Stimulated activated CD4-positive, alpha-beta T cell treated with anti-CD3 and anti-CD28 coated beads, Interleukin-15, amount 100 ng/mL, for 48 hours (primary cell): Measurements from ENCODE around the gene KRTAP4-8.
"Not testable (repeated sequence)": the region's sequence is repeated elsewhere in the genome, so short reads cannot be mapped to it uniquely, and the experiment has no call there.

ENCODE experiments used
- DNase-seq, 2 donors: peaks; one replicate each; pipeline ENCODE4 v3.0.0-alpha.2; 2020; ENCODE audit warnings: low read depth in 2 of 2

Gene KRTAP4-8

DNA sequence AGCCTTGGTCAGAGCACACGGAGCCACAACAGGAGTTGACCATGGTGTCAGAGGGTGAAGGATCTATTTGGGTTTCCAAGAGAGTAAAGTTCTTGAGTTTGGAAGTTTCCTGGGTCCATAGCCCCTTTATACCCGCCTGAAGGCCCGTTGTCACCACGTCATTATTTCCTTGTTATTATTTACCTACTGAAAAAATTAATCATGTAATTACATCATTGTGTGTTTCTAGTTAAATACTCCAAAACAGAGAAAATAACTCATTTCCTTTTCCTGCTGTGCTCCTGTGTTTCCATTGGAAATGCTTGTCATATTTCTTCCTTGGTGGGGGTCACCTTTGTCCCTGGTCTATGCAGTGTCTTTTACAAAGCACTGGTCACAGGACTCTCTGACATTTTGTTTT, at the start of gene KRTAP4-8:
Gene KRTAP4-8, minus strand, starts transcription at position 101 of the 400 bp plus-strand sequence. Its CDS starts 58 bp downstream, at position 43.
- no peak for DNase-seq

DNA sequence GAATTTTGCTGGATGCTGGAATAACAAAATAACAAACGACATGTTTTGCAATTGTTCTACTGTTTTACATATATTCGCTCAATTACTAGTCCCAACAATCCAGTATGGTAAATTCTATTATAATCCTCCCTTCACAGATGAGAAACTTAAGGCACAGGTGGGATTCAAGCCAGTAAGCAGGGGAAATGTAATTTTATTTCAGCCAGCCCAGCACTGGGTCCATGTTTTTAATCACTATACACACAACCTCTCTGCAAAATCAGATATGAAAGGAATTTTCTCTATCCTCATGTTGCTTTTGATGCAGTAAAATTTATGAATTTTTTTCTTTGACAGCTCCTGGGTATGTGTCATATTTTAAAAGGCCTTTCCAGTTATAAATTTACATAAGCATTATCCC, 47.3 kb upstream of the KRTAP4-8 start:
- DNase-seq: no peak

DNA sequence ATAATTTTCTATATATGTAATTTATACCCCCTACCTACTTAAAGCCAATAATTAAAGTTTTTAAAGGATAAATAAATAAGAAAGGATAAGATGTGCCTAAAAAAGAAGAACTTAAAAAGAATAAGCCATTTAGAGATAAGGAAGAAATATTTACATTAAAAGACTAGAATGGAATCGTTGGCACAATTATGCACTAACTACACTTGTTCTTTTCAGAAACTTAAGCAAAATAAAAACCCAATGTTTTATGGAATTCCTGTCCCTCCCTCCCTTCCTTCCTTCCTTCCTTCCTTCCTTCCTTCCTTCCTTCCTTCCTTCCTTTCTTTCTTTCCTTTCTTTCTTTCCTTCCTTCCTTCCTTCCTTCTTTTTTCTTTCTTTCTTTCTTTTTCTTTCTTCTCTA, 46.9 kb upstream of the KRTAP4-8 start:
- no peak for DNase-seq

GRCh38 chr17:41141361-41141760, 43.4 kb upstream of the KRTAP4-8 start:
- no peak for DNase-seq

GRCh38 chr17:41140360-41141131, 42.6 kb upstream of the KRTAP4-8 start, which contains the start of gene KRTAP4-6:
Gene KRTAP4-6, minus strand, starts transcription at chr17:41140544. Its CDS starts 57 bp downstream, at chr17:41140487.
- DNase-seq: no peak

- DNase-seq: not testable (repeated sequence)
Measured at GRCh38 chr17:41139865-41140264, 41.9 kb upstream of the KRTAP4-8 start.

DNA sequence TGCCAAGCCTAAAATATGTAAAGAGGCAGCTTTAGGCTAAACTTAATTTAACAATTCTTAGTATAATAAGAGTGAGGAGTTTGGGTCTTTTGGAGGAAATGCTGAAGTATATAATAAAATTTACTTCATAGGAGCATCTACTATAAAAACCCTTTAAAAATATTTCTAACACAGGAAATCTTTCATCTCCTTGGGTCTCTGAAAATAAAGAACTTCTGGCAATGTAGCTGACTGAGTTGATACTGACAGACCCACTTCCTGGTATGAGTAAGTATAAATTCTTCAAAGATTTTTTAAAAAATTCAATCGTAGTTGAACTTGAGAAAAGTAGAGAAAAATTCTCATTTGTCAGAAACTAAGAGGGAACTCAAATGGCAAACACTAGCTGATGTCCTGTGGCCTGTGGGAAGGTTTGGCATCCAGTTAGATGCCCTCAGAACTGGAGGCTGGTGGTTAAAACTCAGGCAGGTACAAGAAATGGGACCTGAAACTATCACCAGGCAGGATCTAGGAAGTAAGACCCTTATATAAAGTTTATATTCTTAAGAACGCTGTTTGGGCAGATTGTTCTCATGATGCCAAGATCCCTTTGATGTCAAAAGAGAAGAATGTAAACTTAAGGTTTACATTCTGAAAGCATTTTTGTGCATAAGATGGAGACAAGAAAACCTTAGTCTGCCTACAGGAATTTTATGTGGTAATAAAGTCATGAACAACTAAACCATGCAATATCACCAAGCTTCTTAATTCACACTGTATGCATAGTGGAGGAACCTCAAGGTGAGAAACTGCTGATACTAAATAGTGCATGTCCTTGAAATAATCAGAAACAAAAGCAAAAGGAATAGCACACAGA, 36.2 kb upstream of the KRTAP4-8 start:
- DNase-seq: no peak

DNA sequence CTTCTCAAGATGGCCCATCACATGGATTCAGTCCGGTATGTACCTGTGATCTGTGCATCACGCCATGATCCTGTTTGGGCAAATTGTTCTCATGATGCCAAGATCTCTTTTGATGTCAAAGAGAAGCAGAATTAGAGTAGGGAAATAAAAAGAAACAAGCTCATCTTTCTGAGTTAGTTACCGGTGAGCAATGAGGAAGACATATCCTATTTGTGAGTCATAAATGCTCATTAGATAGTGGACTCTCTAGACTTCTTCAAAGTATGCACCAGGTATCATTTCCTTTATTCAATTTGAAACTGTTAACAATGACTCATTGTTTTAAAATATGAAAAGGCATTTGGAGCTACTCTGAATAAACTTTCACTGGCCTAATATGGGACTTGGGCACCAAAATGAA, 34.0 kb upstream of the KRTAP4-8 start:
- no peak for DNase-seq

DNA sequence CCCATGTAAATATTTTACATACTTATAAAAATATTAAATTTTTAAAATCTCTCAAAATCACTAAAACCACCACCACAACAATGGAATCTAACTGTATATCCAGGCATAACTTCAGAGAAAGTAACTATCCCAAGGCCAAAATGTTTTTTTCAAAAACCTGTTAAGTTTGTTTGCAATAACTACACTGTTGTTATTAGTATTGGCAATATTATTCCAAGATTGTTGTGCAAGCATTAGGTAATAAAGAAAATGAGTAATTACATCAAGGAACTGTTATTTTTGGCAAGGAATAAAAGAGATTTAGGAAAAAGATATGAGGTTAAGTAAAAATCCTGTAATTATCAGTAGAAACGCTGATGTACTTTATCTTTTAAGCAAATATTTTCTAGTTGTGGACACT, 29.4 kb upstream of the KRTAP4-8 start:
- no peak for DNase-seq

DNA sequence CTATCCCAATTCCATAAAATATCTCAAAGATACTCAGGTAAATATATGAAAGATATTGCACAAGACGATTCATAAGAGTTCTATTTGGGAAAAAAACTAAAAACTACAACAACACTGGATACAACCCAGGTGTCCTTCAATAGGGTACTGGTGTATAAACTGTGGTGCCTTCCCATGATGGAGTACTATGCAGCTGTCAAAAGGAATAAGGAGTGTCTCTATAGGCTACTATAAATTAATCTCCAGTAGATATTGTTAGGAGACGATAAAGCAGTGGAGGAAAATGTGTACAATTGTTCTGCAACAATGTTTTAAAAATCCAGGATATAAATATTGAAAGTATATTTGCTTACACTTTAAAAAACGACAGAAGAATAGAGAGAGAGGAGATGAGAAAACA, 28.5 kb upstream of the KRTAP4-8 start:
- DNase-seq: no peak

DNA sequence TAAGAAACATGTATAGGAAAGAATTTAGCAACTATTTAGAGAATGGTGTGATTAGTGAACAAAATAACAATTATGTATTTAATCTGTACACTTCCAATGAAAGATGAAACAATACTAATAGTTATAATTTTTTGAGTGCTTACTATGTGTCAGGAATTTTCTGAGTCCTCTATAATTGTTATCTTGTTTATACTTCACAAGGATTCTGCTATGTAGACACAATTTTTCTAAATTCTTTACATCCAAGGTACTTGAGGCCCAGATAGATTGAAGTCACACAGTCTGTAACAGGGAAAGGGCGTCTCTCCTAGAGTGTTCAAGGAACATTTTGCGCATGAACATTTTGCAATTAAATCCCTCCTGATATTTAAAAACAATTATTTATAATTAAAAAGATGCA, 27.1 kb upstream of the KRTAP4-8 start:
- no peak for DNase-seq

GRCh38 chr17:41123991-41124371, 26.0 kb upstream of the KRTAP4-8 start, which contains the start of gene KRTAP4-12:
Gene KRTAP4-12, minus strand, starts transcription at chr17:41124182. Its CDS starts 60 bp downstream, at chr17:41124122.
- DNase-seq: not testable (repeated sequence)

- DNase-seq: not testable (repeated sequence)
Measured at GRCh38 chr17:41123292-41123990, 25.5 kb upstream of the KRTAP4-8 start.

- DNase-seq: no peak
Measured at GRCh38 chr17:41121742-41122141, 23.8 kb upstream of the KRTAP4-8 start.

GRCh38 chr17:41119696-41120690, 22.1 kb upstream of the KRTAP4-8 start:
- not testable (repeated sequence) for DNase-seq

- DNase-seq: no peak
Measured at GRCh38 chr17:41118721-41119120, 20.8 kb upstream of the KRTAP4-8 start.

DNA sequence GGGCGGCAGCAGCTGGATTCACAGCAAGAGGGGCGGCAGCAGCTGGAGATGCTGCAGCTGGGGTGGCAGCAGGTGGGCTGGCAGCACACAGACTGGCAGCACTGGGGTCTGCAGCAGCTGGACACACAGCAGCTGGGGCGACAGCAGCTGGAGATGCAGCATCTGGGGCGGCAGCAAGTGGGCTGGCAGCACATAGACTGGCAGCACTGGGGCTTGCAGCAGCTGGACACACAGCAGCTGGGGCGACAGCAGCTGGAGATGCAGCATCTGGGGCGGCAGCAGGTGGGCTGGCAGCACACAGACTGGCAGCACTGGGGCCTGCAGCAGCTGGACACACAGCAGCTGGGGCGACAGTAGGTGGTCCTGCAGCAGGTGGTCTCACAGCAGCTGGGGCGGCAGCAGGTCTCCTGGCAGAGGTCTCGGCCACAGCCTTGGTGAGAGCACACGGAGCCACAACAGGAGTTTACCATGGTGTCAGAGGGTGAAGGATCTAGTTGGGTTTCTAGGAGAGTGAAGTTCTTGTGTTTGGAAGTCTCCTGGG, 20.0 kb upstream of the KRTAP4-8 start, which contains the start of gene KRTAP4-11:
Gene KRTAP4-11, minus strand, starts transcription at position 528 of the 541 bp plus-strand sequence. Its CDS starts 58 bp downstream, at position 470.
- DNase-seq: not testable (repeated sequence)

DNA sequence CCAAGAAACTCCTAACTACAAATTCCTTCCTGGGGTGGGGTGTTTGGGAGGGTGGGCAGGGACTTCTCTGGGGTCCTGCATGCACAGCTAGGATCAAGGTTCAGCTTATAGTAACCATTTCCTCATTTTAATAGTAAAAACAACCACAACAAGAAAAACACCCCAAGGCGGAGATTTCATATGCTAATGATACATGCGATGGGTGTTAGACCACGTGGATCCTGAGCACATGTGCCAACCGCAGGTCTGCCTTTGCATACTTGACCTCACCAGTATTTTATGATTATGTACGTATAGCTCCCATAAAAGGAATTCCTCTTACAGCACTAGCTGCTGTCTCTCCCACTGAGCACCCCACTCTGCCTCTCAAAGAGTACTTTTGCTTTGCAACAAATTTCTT, 18.4 kb upstream of the KRTAP4-8 start:
- no peak for DNase-seq

DNA sequence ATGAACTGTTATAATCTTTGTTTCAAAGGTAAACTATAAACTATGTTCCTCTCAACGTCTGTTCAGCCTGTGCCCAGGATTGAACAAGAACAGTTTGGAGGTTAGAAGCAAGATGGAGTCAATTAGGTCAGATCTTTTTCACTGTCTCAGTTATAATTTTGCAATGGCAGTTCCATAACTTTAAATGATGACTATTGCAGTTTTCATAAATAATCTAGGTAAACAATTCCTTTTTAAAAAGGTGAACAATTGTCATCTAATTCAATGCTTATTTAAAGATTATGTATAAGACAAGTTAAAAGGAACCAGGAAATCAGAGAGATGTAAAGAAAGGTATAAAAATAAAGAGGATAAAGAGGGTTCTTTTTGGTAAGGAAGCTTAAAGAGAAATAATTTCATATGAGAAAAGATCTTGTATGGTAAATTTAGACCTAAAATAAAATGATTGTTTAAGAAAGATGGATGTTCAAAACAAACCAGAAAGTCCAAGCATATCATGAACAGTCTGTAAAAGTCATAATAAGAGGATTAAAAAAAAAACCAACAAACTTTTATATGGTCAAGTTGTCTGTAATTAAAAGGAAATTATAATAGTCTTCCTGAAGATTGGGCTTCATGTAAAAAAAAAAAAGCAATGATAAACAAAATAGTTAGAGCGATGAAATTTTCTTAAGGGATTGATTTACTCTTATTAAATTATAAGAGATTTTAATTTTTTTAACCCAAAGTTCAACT, 13.4 kb upstream of the KRTAP4-8 start:
- DNase-seq: no peak
